ENCODE results near the gene HDAC10.

The HDAC10 gene

DNA sequence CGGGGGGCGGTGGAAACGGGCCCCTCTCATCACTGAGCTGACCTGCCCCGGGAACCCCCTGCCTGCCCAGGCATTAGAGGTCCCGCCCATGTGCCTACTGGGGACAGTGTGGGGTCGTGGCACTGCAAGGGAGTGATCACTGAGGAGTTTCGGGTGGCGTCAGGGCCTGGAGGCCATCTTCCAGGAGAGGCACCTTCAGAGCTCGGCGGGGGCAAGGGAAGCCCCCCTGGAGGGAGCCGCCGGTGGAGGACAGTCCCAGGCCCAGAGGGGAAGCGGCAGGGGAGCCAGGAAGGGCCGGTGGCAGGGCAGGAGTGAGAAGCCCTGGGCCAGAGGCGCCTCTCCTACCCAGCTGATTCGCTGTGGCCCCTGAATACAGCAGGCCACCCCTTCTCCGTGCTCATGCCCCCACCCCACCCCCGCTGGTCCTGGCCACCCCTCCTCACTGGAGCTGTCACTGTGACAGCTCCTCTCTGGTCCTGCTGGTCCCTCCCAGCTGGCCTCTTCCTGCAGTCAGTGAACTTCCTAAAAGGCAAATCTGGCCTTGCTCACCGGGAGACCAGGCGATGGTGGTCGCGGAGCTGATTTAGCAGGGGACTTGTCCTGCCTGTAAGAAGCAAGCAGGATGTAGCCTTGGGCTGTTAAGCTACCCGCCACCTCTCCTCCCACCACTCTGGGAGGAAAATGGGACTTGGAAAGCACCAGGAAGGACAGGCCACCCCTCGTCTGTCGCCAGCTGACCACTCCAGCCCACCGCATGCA is 21.2 kb upstream of the HDAC10 start:
- Mint-ChIP-seq H3K4me3 (peak overlapping the region; percentile 47), H3K27me3 (no peaks in the 10 kb centered on the region), H3K27ac (ENCODE audit: low read depth) (no peak overlapping the region), H3K36me3 (ENCODE audit: insufficient read depth) (peaks cover 6% of the 10 kb centered on the region), H3K9me3 (no peaks in the 10 kb centered on the region), H3K4me1 (peaks cover 7% of the 10 kb centered on the region)
- ATAC-seq (replicated peaks; ENCODE audit: extremely low read depth, poor library complexity, severe bottlenecking) = no peak
- DNase-seq (ENCODE audit: low spot score in 2 of 2) = no peak

DNA sequence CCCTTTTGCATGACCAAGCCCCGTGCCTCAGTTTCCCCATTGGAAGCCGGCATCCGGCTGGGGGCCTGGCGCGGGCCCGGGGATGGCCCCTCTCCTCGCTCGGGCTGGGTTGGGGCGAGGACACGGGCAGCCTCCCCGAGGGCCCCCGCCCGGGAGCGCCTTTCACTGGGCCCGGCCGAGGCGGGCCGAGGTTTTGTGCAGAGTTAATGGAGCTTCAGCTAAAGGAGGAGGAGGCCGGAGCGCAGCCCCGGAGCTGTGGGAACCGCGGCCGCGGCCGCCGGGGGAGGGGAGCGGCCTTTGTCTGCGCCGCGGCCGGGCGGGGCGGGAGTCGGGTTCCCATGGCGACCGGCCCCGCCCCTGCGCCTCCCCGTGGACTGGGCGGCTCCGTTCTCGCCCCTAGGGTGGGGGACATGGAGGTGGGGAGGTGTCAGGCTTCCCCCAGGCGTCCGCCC is 20.5 kb upstream of the HDAC10 start:
- Mint-ChIP-seq H3K36me3 (ENCODE audit: insufficient read depth) (peaks cover 5% of the 10 kb centered on the region), H3K27ac (ENCODE audit: low read depth) (no peak overlapping the region), H3K9me3 (no peaks in the 10 kb centered on the region), H3K27me3 (no peaks in the 10 kb centered on the region), H3K4me3 (peak overlapping the region; percentile 74), H3K4me1 (peaks cover 7% of the 10 kb centered on the region)
- ATAC-seq (replicated peaks; ENCODE audit: extremely low read depth, poor library complexity, severe bottlenecking) (no peak), DNase-seq (ENCODE audit: low spot score in 2 of 2) (no peak)

DNA sequence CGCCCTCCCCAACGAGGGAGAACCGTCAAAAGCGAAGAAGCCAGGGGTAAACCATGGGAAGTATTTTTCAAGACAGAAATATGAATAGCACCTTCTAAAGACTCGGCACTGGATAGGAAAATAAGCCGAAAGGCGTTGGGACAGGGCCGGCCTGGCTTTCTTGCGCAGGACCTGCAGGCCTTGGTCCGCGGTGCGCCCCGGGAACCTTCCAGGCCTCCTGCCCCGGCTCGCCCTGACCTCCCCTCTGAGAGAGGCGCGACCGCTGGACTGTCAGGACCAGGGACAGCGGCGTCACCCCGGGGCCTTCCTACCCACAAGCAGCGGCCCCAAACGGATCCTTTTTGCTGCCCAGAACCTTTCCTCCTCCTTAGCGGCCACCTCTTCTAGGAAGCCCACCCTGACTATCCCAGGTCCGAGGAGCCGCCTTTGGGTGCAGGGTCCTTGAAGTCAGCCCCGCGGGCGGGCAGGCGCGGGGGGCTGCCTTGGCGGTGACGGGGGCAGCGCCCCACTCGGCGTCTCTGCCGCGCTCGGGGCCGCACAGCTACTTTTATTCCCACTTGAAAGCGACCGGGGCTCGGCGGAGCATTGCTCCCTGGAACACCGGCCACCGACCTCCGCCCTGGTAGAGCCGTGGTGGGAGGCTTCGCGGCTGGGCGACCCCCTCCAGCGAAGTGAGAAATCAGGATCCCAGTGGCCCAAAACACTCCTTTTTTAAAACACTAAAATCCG is 19.8 kb upstream of the HDAC10 start:
- Mint-ChIP-seq H3K36me3 (ENCODE audit: insufficient read depth) (peaks cover 2% of the 10 kb centered on the region), H3K9me3 (no peaks in the 10 kb centered on the region), H3K27me3 (no peaks in the 10 kb centered on the region), H3K27ac (ENCODE audit: low read depth) (no peak overlapping the region), H3K4me1 (peaks cover 7% of the 10 kb centered on the region), H3K4me3 (peak overlapping the region; percentile 74)
- peak; percentile 61 for ATAC-seq (replicated peaks; ENCODE audit: extremely low read depth, poor library complexity, severe bottlenecking)
- peak; percentile 53 to 64 for DNase-seq (ENCODE audit: low spot score in 2 of 2)

DNA sequence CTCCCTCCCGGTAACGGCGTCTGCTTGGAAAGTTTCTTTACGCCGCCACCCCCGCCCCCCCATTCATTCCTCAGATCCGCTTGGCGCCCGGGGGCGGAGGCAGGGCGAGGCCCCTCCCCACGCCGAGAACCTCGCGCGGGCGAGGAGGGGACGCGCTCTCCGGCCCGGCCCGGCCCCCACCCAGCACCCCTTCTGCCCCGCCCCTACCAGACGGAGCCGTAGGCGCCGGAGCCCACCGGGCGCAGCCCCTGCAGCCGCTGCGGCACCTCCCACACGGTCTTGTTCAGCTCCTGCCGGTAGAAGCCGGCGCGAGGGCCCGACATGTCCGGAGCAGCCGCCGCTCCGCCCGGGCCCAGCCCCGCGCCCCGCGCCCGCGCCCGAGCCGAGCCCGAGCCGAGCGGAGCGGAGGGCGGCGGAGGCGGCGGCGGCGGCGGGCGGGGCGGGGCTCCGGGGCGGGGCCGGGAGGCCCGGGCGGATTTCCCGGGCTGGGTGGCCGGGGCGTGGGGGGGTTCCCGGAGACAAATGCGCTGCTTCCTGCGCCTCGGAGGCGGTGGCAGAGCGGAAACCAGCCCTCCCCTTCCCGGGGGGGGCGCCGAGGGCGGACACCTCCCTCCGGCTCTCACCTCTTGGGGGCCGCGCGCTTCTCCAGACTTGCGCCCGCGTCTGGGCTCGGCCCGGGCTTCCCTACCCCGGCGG is 19.1 kb upstream of the HDAC10 start, which contains the start of gene MAPK11:
TSS of gene MAPK11 (minus strand) at position 411 of the 696 bp plus-strand sequence. CDS start at position 323, 88 bp downstream.
- no peaks in the 10 kb centered on the region for H3K9me3 Mint-ChIP-seq
- H3K4me3 Mint-ChIP-seq = peak within 1 kb of the TSS; percentile 74
- peak; percentile 61 for ATAC-seq (replicated peaks; ENCODE audit: extremely low read depth, poor library complexity, severe bottlenecking)
- no peaks in the 10 kb centered on the region for H3K27me3 Mint-ChIP-seq
- peak; percentile 48 to 59 for DNase-seq (ENCODE audit: low spot score in 2 of 2)
- no peaks in the 10 kb centered on the region for H3K36me3 Mint-ChIP-seq (ENCODE audit: insufficient read depth)
- peaks cover 7% of the 10 kb centered on the region for H3K4me1 Mint-ChIP-seq
- no peak within 1 kb of the TSS for H3K27ac Mint-ChIP-seq (ENCODE audit: low read depth)

DNA sequence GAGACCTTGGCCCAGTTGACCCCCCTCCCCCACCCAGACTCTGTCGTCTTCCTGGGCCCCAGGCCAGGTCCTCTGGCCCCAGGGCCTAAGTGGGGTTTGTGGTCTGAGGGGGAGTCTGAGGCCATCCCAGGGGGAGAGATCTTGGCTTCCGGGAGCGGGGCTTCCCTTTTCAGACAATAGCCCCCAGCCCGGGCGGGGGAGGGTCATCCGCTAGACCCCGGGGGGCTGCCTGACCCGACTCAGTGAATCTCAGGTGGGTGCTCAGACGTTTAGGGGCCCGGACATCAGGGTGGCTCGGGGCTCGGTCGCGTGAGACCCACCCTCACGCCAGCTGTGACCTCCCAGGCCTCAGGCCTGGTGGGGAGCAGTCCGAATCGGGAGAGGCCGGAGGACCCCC is 18.5 kb upstream of the HDAC10 start:
- Mint-ChIP-seq H3K27me3 (no peaks in the 10 kb centered on the region), H3K36me3 (ENCODE audit: insufficient read depth) (no peaks in the 10 kb centered on the region), H3K4me1 (peaks cover 7% of the 10 kb centered on the region), H3K27ac (ENCODE audit: low read depth) (no peak overlapping the region), H3K9me3 (no peaks in the 10 kb centered on the region), H3K4me3 (peak overlapping the region; percentile 66)
- ATAC-seq (replicated peaks; ENCODE audit: extremely low read depth, poor library complexity, severe bottlenecking) = no peak
- no peak for DNase-seq (ENCODE audit: low spot score in 2 of 2)

DNA sequence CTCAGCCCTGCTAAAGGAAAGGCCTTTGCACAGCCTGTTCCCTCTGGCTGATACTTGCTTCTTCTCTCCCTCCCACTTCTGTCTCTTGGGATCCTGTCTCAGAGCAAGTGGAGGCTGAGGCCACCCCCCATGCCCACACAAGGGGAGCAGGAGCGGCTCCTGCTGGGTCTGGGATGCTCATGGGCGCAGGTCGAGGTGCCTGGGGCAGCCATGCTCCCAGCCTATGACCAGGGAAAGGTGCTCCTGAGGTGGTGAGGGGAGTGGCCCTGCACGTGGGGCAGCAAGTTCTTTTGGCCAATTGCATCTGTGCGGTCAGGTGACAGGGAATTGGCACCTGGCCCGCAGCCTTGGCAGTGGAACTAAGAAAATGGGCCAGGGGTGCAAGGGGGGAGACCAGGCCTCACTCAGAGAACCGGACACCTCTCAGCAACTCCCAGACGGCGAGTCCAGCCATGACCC is 17.6 kb upstream of the HDAC10 start:
- no peaks in the 10 kb centered on the region for H3K9me3 Mint-ChIP-seq
- H3K27ac Mint-ChIP-seq (ENCODE audit: low read depth) = no peak overlapping the region
- ATAC-seq (replicated peaks; ENCODE audit: extremely low read depth, poor library complexity, severe bottlenecking) (no peak), DNase-seq (ENCODE audit: low spot score in 2 of 2) (no peak)
- H3K4me3 Mint-ChIP-seq = peak overlapping the region; percentile 66
- no peaks in the 10 kb centered on the region for H3K36me3 Mint-ChIP-seq (ENCODE audit: insufficient read depth)
- no peaks in the 10 kb centered on the region for H3K27me3 Mint-ChIP-seq
- peaks cover under 1% of the 10 kb centered on the region for H3K4me1 Mint-ChIP-seq

DNA sequence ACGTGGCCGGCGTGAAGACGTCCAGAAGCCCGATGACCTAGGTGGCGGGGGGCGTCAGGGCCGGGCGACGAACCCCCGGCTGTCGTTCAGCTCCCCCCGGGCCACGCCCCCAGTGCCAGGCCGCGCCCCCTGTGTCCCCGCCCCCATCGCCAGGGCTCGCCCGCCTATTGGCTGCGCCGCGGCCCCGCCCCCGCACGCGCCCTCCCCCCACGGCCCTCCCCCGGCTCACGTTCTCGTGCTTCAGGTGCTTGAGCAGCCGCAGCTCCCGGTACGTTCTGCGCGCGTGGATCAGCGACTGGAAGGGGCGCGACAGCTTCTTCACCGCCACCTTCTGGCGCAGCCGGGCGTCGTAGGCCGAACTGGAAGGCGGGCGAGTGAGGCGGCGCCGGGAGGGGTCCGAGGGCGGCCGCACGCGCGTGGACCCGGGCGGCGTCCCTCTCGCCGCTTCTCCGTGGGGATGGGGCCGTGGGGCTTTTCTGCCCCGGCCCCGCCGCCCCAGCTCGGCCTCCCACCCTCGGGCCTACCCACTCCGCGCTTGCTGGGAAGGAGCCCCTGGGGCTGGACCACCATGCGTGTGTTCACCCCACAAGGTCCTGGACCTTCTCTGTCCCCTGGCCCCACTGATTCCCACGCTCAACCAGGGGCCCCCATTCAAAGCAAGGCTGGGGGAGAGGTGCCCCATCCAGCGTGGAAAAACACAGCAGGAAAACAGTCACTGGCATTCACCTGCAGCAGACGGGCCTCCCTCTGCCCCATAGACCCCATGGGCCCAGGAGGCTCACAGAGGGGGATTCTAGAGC is 16.7 kb upstream of the HDAC10 start:
- ATAC-seq (replicated peaks; ENCODE audit: extremely low read depth, poor library complexity, severe bottlenecking) = no peak
- DNase-seq (ENCODE audit: low spot score in 2 of 2) = no peak
- H3K9me3 Mint-ChIP-seq = no peaks in the 10 kb centered on the region
- no peak overlapping the region for H3K27ac Mint-ChIP-seq (ENCODE audit: low read depth)
- no peaks in the 10 kb centered on the region for H3K36me3 Mint-ChIP-seq (ENCODE audit: insufficient read depth)
- H3K27me3 Mint-ChIP-seq = peaks cover 4% of the 10 kb centered on the region
- H3K4me3 Mint-ChIP-seq = no peak overlapping the region
- no peaks in the 10 kb centered on the region for H3K4me1 Mint-ChIP-seq

DNA sequence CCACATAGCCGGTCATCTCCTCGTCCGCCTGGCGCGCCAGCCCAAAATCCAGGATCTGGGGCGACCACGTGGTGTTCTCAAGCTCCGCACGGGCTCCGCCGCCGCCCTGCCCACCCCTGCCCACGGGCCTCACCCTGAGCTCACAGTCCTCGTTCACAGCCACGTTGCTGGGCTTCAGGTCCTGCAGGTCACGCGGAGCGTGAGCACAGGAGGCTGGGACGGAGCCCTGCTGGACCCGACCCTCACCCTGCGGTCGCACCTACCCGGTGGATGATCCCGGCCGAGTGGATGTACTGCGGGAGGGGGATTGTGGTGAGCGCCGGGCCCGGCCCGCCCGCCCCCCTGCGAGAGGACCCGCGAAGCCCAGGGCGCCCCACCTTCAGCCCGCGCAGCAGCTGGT is 15.9 kb upstream of the HDAC10 start:
- no peak overlapping the region for H3K4me3 Mint-ChIP-seq
- no peak for DNase-seq (ENCODE audit: low spot score in 2 of 2)
- no peak for ATAC-seq (replicated peaks; ENCODE audit: extremely low read depth, poor library complexity, severe bottlenecking)
- H3K9me3 Mint-ChIP-seq = no peaks in the 10 kb centered on the region
- H3K36me3 Mint-ChIP-seq (ENCODE audit: insufficient read depth) = no peaks in the 10 kb centered on the region
- peaks cover 12% of the 10 kb centered on the region for H3K27me3 Mint-ChIP-seq
- H3K4me1 Mint-ChIP-seq = peaks cover 4% of the 10 kb centered on the region
- no peak overlapping the region for H3K27ac Mint-ChIP-seq (ENCODE audit: low read depth)

DNA sequence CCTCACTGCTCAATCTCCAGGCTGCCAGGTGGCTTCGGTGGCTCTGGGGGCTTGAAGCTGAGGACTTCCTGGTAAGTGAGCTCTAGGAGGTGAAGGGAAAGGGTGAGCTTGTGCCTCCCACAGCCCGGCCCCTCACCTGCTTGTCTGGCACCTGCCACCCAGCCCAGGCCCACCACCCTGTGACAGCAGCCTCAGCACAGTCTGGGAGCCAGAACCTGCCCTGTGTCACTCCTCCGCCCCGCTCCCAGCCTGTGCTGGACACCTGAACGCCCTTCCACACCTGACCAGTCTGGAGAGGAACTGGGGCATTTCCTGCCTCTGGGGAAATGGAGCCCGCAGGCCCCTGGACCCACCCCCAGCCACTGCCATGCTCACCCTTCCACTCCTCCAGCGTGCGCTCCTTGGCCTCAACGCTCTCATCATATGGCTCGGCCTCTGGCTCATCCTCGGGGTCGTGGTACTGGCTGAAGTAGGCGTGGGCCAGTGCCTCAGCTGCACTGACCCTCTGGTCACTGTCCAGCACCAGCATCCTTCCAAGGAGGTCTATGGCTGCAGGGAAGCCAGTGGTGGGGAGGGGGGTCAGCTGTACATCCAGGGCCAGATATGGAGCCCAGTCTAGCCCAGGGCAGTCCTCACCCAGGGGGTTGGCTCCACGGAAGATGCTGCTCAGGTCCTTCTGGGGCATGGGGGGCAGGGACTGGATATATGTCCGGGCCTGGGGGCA is 14.0 kb upstream of the HDAC10 start:
- peaks cover 14% of the 10 kb centered on the region for H3K27me3 Mint-ChIP-seq
- H3K36me3 Mint-ChIP-seq (ENCODE audit: insufficient read depth) = no peaks in the 10 kb centered on the region
- no peak overlapping the region for H3K4me3 Mint-ChIP-seq
- no peak overlapping the region for H3K27ac Mint-ChIP-seq (ENCODE audit: low read depth)
- H3K4me1 Mint-ChIP-seq = peaks cover 5% of the 10 kb centered on the region
- DNase-seq (ENCODE audit: low spot score in 2 of 2) (no peak), ATAC-seq (replicated peaks; ENCODE audit: extremely low read depth, poor library complexity, severe bottlenecking) (no peak)
- H3K9me3 Mint-ChIP-seq = no peaks in the 10 kb centered on the region

DNA sequence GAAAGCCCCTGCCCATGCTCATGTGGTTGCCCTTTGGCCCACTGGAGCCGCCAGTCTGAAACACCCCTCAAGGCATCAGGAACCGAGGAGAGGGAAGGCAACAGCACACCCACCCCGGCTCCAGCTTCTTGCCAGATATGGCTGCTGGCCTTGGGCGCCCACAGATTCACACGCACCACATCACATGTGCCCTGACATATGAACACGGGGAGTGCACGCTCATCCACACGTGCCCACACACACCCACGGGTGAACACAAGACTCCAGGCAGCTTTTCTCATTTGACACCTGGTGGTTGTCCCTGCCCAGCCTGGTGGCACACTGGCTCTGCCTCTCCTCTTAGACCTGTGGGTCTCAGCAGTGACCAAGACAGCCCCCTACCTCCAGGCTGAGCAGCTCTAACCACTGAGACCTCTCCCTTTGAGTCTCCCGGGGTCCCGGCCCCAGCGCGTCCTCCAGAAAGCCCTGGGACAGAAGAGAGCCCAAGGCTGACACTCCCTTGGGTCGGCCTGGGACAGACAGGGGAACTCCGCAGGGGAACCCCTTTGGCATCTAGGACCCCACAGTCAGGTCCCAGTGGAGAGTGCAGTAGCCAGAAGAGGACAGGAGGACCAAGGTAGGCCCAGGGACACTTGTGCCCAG is 13.2 kb upstream of the HDAC10 start:
- DNase-seq (ENCODE audit: low spot score in 2 of 2) (no peak), ATAC-seq (replicated peaks; ENCODE audit: extremely low read depth, poor library complexity, severe bottlenecking) (no peak)
- H3K4me1 Mint-ChIP-seq = peaks cover 5% of the 10 kb centered on the region
- H3K4me3 Mint-ChIP-seq = no peak overlapping the region
- H3K9me3 Mint-ChIP-seq = no peaks in the 10 kb centered on the region
- H3K36me3 Mint-ChIP-seq (ENCODE audit: insufficient read depth) = peaks cover 2% of the 10 kb centered on the region
- H3K27ac Mint-ChIP-seq (ENCODE audit: low read depth) = no peak overlapping the region
- peaks cover 14% of the 10 kb centered on the region for H3K27me3 Mint-ChIP-seq

DNA sequence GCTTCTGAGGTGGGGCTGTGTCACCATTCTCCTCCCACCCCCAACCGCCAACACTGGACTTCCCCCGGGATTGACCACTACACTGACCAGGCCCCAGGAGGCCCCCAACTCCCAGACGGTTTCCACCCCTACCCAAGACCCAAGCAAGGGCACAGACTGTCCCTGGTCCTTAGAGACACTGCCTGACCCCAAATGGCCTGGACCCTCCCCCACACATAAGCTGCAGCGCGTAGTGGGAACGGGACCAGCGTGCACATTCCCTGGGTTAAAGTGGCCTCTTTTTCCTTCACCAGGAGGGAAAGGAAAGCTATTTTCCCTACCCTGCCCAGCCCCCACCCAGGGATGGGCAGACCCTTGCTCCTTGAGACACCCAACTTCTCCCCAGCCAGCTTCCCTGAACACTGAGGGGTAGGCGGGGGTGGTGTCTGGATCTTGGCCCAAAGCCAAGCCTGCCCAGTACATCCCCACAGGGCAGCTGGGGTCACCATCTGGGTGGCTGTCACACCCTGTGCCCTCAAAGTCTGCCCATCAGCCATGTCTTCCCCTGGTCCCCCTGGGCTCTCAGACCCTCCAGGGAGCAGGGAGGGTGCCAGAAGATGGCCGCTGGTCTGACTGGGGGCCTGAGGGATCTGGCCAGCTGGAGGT is 12.0 kb upstream of the HDAC10 start:
- H3K4me3 Mint-ChIP-seq = peak overlapping the region; percentile 36
- no peak for DNase-seq (ENCODE audit: low spot score in 2 of 2)
- H3K9me3 Mint-ChIP-seq = no peaks in the 10 kb centered on the region
- H3K27me3 Mint-ChIP-seq = peaks cover 14% of the 10 kb centered on the region
- H3K27ac Mint-ChIP-seq (ENCODE audit: low read depth) = no peak overlapping the region
- H3K36me3 Mint-ChIP-seq (ENCODE audit: insufficient read depth) = peaks cover 4% of the 10 kb centered on the region
- ATAC-seq (replicated peaks; ENCODE audit: extremely low read depth, poor library complexity, severe bottlenecking) = no peak
- H3K4me1 Mint-ChIP-seq = peaks cover 5% of the 10 kb centered on the region

Data from central memory CD8-positive, alpha-beta T cell (primary cell).